H9 (cell line): Measurements from ENCODE around the gene TMEM95. TPM values are rescaled to one million over a fixed set of nuclear protein-coding genes. Genes with fewer than 3 reads are reported as not detected.
A peak's percentile ranks its signal among the peaks of the same experiment; 100 is the strongest.

Experiments used
- DNase-seq: peaks from one replicate; pipeline ENCODE4 v3.0.0-alpha.2; 2017
- H2AFZ ChIP-seq: one replicate; pipeline ENCODE4 v1.6.1; 2013; ENCODE audit warnings: mild to moderate bottlenecking, low read length, control low read depth, moderate library complexity
- H2AK5ac ChIP-seq: 2 replicates; pipeline ENCODE4 v1.6.1; 2013; ENCODE audit warnings: low read length, control low read depth, mixed read lengths; ENCODE audit not compliant: insufficient read length
- H2BK120ac ChIP-seq: one replicate; pipeline ENCODE4 v1.6.1; 2013; ENCODE audit warnings: low read depth, mild to moderate bottlenecking, low read length, control low read depth, inconsistent platforms; ENCODE audit not compliant: poor library complexity, severe bottlenecking
- H2BK12ac ChIP-seq: 2 replicates; pipeline ENCODE4 v1.6.1; 2013; ENCODE audit warnings: low read length, control low read depth, mixed read lengths, low read depth; ENCODE audit not compliant: insufficient read length
- H2BK15ac ChIP-seq: 2 replicates; pipeline ENCODE4 v1.6.1; 2013; ENCODE audit warnings: low read depth, low read length, control low read depth
- H2BK20ac ChIP-seq: one replicate; pipeline ENCODE4 v1.6.1; 2013; ENCODE audit warnings: low read depth, mild to moderate bottlenecking, low read length, control low read depth, inconsistent platforms; ENCODE audit not compliant: poor library complexity, severe bottlenecking
- H2BK5ac ChIP-seq: 2 replicates; pipeline ENCODE4 v1.6.1; 2013; ENCODE audit warnings: low read length, control low read depth, mixed read lengths; ENCODE audit not compliant: insufficient read length
- H3K14ac ChIP-seq: 2 replicates; pipeline ENCODE4 v1.6.1; 2013; ENCODE audit warnings: low read length, control low read depth; ENCODE audit not compliant: insufficient read depth
- H3K18ac ChIP-seq: 2 replicates; pipeline ENCODE4 v1.6.1; 2013; ENCODE audit warnings: low read depth, mild to moderate bottlenecking, mixed read lengths, low read length, control low read depth; ENCODE audit not compliant: insufficient read length
- H3K23ac ChIP-seq: 2 replicates; pipeline ENCODE4 v1.6.1; 2013; ENCODE audit warnings: low read length, control low read depth, mixed read lengths, low read depth; ENCODE audit not compliant: insufficient read length
- H3K23me2 ChIP-seq: 2 replicates; pipeline ENCODE4 v1.6.1; 2013; ENCODE audit warnings: low read depth, mild to moderate bottlenecking, mixed read lengths, low read length, control low read depth; ENCODE audit not compliant: insufficient read length, poor library complexity, severe bottlenecking
- H3K27ac ChIP-seq: 2 replicates; pipeline ENCODE4 v1.5.1; 2013; ENCODE audit warnings: low read length, control low read depth, mixed read lengths, low read depth; ENCODE audit not compliant: insufficient read length
- H3K27me3 ChIP-seq: 2 replicates; pipeline ENCODE4 v1.6.1; 2013; ENCODE audit warnings: low read length, control low read depth, inconsistent platforms; ENCODE audit not compliant: insufficient read depth
- H3K4ac ChIP-seq: 2 replicates; pipeline ENCODE4 v1.6.1; 2013; ENCODE audit warnings: low read depth, mild to moderate bottlenecking, control low read depth, inconsistent platforms, low read length, moderate library complexity
- H3K4me1 ChIP-seq: 2 replicates; pipeline ENCODE4 v1.6.1; 2013; ENCODE audit warnings: low read length, control low read depth, inconsistent platforms; ENCODE audit not compliant: insufficient read depth
- H3K4me2 ChIP-seq: 2 replicates; pipeline ENCODE4 v1.6.1; 2013; ENCODE audit warnings: low read length, control low read depth, mixed read lengths; ENCODE audit not compliant: insufficient read length, insufficient read depth
- H3K56ac ChIP-seq: 2 replicates; pipeline ENCODE4 v1.6.1; 2013; ENCODE audit warnings: low read depth, mild to moderate bottlenecking, mixed read lengths, low read length, control low read depth; ENCODE audit not compliant: insufficient read length
- H3K79me1 ChIP-seq: 2 replicates; pipeline ENCODE4 v1.6.1; 2013; ENCODE audit warnings: low read depth, mild to moderate bottlenecking, moderate library complexity, low read length, control low read depth, inconsistent platforms; ENCODE audit not compliant: insufficient read depth, poor library complexity, severe bottlenecking
- H3K79me2 ChIP-seq: 2 replicates; pipeline ENCODE4 v1.6.1; 2013; ENCODE audit warnings: low read length, control low read depth, inconsistent platforms; ENCODE audit not compliant: insufficient read depth
- H3K9ac ChIP-seq: 2 replicates; pipeline ENCODE4 v1.6.1; 2013; ENCODE audit warnings: low read length, control low read depth, mixed read lengths; ENCODE audit not compliant: insufficient read length; ENCODE audit errors: extremely low read depth
- H3K9me3 ChIP-seq: one replicate; pipeline ENCODE4 v1.6.1; 2013; ENCODE audit warnings: low read depth, low read length, inconsistent platforms; ENCODE audit not compliant: control insufficient read depth
- H3T11ph ChIP-seq: one replicate; pipeline ENCODE4 v1.6.1; 2013; ENCODE audit warnings: mild to moderate bottlenecking, low read length, control low read depth, inconsistent platforms
- H4K20me1 ChIP-seq: one replicate; pipeline ENCODE4 v1.6.1; 2013; ENCODE audit not compliant: control insufficient read depth, insufficient read length, insufficient read depth
- H4K5ac ChIP-seq: 2 replicates; pipeline ENCODE4 v1.6.1; 2013; ENCODE audit warnings: low read depth, mild to moderate bottlenecking, mixed read lengths, low read length, control low read depth; ENCODE audit not compliant: insufficient read length
- H4K8ac ChIP-seq: replicated peaks from 2 replicates; pipeline ENCODE4 v1.6.1; 2013; ENCODE audit warnings: low read length, control low read depth, mixed read lengths, low read depth; ENCODE audit not compliant: insufficient read length
- H4K91ac ChIP-seq: 2 replicates; pipeline ENCODE4 v1.6.1; 2013; ENCODE audit warnings: low read depth, mild to moderate bottlenecking, moderate library complexity, mixed read lengths, low read length, control low read depth; ENCODE audit not compliant: insufficient read length
- H3K27ac Mint-ChIP-seq, 3 experiments: 2 replicates in 2 of 3; 3 replicates in 1 of 3; pipeline ENCODE4 v1.8.0; 2020 to 2021; ENCODE audit warnings: mixed read lengths in 3 of 3, mild to moderate bottlenecking in 1 of 3, moderate library complexity in 1 of 3
- H3K27me3 Mint-ChIP-seq: 2 replicates; pipeline ENCODE4 v1.8.0; 2021; ENCODE audit warnings: low read depth, mild to moderate bottlenecking, moderate library complexity, mixed read lengths
- H3K36me3 Mint-ChIP-seq, 3 experiments: 2 replicates in 2 of 3; 3 replicates in 1 of 3; pipeline ENCODE4 v1.8.0; 2020 to 2021; ENCODE audit warnings: low read depth in 3 of 3, mixed read lengths in 3 of 3; ENCODE audit not compliant: insufficient read depth in 1 of 3
- H3K4me1 Mint-ChIP-seq, 2 experiments: 2 replicates each; pipeline ENCODE4 v1.8.0; 2020; ENCODE audit warnings: mixed read lengths in 2 of 2
- H3K4me3 Mint-ChIP-seq, 2 experiments: 2 replicates in 1 of 2; 3 replicates in 1 of 2; pipeline ENCODE4 v1.8.0; 2020 to 2021; ENCODE audit warnings: mild to moderate bottlenecking in 2 of 2, mixed read lengths in 2 of 2, moderate library complexity in 1 of 2
- H3K9me3 Mint-ChIP-seq, 2 experiments: 2 replicates in 1 of 2; 3 replicates in 1 of 2; pipeline ENCODE4 v1.8.0; 2020; ENCODE audit warnings: mild to moderate bottlenecking in 2 of 2, mixed read lengths in 2 of 2, moderate library complexity in 1 of 2
- WGBS: extraction: QIAGEN DNeasy Blood & Tissue Kit; methylation state at CpG from one replicate; pipeline ENCODE4 v1.1.7; 2013; ENCODE audit warnings: missing lambda C conversion rate, low lambda C conversion rate, mixed read lengths; ENCODE audit not compliant: insufficient read length; ENCODE audit errors: extremely low coverage; 5-methylcytosine and 5-hydroxymethylcytosine counted together
- total RNA-seq: library from RNA; stranded (reverse); gene quantifications from 2 replicates; pipeline ENCODE4 v1.2.1, GENCODE V29; 2021
- TF ChIP-seq, protein P1 (sequence below): fragments of 200-600 bp; sonication (generic); conservative IDR thresholded peaks from 3 replicates; pipeline ENCODE4 v1.8.0; 2021; ENCODE audit warnings: antibody characterized with exemption, mild to moderate bottlenecking

TMEM95 gene
- total RNA-seq, 1 experiment from 2014 or later, result not detected

DNA sequence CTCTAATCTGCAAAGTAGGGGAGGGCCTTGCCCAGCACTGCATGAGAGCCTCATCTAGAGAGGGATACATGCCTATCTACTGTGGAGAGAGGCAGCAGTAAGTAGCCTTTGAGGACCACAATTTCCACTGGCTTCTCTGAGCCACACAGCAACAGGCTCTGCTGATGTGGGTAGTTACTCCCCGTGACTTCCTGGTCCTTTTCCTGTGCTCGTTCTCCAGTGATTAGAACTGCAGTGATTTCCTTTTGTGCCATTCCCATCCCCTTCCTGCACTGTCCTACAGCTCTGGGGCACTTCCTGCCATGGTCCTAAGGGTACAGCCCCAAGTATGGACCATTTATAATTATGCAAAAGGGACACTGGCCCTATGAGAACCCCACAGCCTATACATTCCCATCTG, 36.4 kb downstream of the TMEM95 start:
- Histone ChIP-seq H3K27me3 (no peaks in the 10 kb centered on the region), H2BK5ac (no peak overlapping the region), H4K8ac (no peak overlapping the region), H3K4ac (no peak overlapping the region), H3K4me2 (no peak overlapping the region), H2BK15ac (no peak overlapping the region), H2AFZ (no peak overlapping the region), H3T11ph (no peak overlapping the region), H3K18ac (no peak overlapping the region), H4K91ac (no peak overlapping the region), H3K23me2 (peaks cover 12% of the 10 kb centered on the region), H2AK5ac (no peak overlapping the region), H3K23ac (no peak overlapping the region), H3K14ac (no peak overlapping the region), H2BK120ac (no peak overlapping the region), H3K79me1 (no peaks in the 10 kb centered on the region), H2BK20ac (no peak overlapping the region), H3K9ac (no peak overlapping the region), H3K79me2 (no peaks in the 10 kb centered on the region), H3K27ac (no peak overlapping the region), H4K20me1 (peaks cover 2% of the 10 kb centered on the region), H4K5ac (no peak overlapping the region), H3K56ac (no peak overlapping the region), H2BK12ac (no peak overlapping the region), H3K9me3 (no peaks in the 10 kb centered on the region), H3K4me1 (peaks cover 7% of the 10 kb centered on the region; the same call in 1 of the 2 replicates)
- DNase-seq, result no peak
- no CpG with 5 or more reads among the region's 2 CpGs for WGBS
- Mint-ChIP-seq H3K9me3 (no peaks in the 10 kb centered on the region; a peak in 1 of 5 replicates), H3K36me3 (peaks cover 27 to 51% (median 35%) of the 10 kb centered on the region in 3 experiments), H3K4me1 (peaks cover 22% of the 10 kb centered on the region in 2 experiments), H3K27ac (peak overlapping the region in 1 of 3 experiments; percentile 76; a peak in 1 of 7 replicates), H3K4me3 (no peak overlapping the region), H3K27me3 (peaks cover 2% of the 10 kb centered on the region)
- TF ChIP-seq, protein P1, sequence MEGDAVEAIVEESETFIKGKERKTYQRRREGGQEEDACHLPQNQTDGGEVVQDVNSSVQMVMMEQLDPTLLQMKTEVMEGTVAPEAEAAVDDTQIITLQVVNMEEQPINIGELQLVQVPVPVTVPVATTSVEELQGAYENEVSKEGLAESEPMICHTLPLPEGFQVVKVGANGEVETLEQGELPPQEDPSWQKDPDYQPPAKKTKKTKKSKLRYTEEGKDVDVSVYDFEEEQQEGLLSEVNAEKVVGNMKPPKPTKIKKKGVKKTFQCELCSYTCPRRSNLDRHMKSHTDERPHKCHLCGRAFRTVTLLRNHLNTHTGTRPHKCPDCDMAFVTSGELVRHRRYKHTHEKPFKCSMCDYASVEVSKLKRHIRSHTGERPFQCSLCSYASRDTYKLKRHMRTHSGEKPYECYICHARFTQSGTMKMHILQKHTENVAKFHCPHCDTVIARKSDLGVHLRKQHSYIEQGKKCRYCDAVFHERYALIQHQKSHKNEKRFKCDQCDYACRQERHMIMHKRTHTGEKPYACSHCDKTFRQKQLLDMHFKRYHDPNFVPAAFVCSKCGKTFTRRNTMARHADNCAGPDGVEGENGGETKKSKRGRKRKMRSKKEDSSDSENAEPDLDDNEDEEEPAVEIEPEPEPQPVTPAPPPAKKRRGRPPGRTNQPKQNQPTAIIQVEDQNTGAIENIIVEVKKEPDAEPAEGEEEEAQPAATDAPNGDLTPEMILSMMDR, result no peak
